ENCODE measurements around the gene TRAF5.

The TRAF5 gene

DNA sequence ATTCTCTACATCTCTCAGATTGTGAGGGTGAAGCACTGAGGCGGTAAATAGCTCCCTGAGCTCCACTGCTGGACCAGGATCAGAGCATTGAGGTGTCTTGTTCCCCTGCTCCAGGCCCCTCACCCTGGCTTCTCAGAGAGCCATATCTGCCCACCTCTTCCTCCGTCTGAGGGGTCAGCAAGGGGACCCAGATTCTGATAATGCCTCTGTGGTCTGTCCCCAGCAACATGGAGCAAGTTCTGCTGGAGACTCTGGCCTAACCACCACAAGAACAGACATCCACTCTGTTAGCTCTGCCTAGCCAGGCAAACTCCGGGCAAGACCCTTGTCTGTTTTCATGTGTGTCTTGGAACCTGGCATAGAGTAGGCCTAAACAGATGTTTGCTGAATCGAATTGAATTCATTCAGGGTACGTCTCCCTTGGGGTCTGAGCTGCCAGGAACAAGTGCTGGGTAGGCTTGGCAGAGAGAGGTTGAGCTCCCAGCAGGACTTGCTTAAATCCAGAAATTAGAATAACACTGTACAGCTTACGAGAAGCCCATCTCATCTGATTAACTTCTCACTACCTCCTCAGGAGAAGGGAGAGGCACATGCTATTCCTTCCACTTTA, 2.3 kb downstream of the TRAF5 start:
- DNase-seq: no peak

DNA sequence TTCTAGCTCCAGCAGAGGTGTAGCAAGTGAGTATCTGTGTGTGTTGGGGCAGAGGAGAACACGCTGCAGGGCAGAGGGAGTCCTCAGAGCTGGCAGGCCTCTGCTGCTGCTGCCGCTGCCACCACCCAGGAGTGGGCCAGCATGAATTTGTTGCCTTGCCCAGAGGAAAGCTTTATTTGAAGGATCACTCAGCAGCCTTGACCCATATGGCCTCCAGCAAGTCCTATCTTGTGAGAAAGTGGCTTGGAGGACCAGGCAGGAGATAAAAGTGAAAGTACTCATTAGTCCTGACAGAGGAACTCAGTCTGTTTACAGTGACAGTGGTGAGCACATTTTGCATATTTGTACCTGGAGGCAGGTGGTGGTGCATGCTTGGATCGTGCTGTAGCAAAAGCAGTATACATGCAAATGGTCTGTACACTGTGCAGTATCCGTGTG, 3.1 kb downstream of the TRAF5 start:
- DNase-seq: no peak

DNA sequence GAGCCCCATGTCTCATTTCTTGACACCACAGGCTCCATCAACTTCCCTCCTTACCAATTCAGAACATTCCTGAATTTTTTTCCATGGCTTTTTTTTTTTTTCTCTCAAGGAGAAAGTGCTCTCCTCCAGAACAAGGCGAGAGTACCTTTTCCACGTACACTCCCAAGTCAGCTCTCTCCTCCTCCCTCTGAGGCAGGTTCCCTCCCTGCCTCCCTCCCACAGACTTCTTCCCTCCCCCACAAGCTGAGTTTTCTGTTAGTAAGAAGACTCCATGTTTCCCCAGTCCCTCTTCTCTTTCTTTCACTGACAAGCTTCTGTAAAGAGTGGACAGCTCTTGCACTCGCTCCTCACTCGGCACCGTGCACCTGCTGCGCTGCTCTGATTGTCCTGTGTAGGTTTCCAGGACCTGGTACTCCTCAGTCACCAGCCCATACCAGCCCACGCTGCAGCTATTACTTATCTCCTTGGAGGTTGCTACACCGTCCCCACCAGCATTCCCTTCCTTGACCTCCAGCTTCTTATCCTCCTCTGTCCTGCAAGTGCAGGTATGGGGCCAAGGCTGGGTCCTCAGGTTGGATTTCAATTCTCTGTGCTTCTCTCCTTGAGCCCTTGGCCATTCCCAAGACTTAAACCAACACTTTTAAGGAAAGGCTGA, 3.8 kb downstream of the TRAF5 start:
- no peak for DNase-seq

DNA sequence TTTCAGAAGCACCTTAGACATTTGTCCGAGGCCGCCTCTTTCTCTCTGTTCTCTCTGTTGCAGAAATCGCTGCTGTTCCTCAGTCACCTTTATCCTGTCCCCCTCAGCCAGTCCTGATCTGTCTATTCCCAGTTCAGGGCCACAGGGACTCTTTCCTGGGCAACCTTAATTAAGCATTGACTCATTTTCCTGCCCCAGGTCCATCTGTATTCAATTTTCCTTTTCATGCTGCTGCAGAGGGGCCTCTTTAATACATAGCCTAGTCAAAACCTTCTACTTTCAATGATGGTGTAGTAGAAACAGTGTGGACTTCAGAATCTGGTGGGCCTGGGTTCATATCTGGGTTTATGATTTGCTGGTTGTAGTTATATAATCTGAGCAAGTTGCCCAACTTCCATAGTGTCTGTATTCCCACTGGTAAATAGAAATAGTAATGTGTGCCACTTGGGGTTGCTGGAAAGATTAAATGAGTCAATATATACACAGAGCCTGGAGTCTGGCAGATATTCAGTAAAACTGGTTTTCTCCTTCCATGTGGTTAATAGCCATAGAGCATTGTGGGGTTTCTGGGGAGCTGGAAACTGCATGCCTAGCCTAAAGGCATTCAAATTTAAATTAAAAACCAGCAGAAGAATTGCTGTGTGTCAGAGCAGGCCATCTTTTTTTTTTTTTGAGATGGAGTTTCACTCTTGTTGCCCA, 4.5 kb downstream of the TRAF5 start:
- no peak for DNase-seq

DNA sequence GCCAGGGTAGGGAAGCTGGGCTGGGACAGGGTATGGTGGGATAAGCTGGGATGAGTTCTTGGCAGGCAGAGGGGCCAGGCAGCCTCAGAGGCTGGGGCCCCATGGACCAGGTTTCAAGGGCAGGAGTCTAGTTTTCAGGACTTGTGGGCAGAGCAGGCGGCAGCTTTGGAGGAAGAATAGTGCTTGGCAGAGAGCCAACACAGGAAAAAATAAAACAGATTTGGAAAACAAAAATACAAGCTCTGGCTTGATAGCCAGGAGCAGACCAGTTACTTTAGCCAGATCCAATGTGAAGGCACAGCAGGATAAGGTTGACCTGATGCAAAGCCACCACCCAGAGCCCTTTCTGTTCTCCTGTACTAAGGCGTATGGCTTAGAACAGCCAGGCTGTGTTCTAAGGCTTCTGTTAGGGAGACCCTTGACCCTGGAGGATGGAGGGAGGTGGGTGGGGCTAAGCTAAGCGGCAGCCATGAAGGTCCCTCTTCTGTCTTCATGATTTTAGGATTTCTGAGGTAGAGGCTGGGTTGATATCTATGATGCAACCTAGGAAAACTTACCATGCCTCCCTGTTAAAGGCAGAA, 5.5 kb downstream of the TRAF5 start:
- no peak for DNase-seq

DNA sequence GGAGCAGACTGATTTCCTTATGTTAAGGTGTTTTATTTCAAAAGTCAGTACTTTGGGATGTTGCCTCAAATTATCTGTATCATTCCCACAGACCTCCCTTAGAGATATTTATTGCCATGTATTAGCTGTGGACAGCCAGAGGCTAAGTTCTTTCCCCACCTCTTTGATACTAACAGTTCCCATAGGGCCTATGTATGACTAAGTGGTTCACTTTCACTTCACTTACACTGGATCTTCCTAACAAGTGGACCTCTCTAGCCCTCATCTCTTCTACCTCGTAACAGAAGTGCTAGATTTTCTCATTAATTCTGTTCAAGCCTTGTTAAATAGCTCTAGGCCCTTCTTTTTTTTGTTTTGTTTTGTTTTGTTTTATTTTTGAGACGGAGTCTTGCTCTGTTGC, 6.2 kb downstream of the TRAF5 start:
- DNase-seq: no peak

DNA sequence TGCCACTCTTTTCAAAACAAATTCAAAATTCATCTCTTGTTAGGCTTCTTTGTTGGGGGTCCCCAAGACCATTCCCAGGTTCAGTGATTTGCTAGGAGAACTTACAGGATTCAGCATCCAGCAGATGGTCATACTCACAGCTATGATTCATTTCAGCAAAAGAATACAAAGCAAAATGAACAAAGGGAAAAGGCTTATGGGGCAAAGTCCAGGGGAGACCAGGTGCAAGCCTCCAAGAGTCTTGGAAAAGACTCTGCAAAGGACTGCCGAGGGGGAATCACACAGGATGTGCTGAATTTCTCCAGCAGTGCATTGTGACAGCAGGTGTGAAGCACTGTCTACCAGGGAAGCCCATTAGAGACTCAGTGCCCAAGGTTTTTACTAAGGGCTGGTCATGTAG, 7.3 kb downstream of the TRAF5 start:
- no peak for DNase-seq

DNA sequence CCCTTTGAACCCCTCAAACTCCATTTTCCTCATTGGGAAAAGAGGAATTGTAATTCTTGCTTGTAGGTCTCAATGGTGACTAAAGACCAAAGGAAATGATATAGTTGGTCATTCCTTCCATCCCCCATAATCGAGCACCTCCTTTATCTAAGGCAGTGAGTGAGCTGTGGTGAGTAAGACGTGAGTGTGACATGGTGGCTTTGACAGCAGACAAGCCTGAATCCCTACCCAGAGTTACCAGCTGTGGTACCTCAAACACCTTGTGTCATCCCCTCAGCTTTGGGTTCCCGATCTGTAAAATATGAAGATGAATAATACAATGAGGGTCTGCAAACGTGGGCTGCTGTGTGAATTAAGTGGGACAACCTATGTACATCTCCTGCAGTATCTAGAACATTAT, 8.4 kb downstream of the TRAF5 start:
- DNase-seq: no peak

DNA sequence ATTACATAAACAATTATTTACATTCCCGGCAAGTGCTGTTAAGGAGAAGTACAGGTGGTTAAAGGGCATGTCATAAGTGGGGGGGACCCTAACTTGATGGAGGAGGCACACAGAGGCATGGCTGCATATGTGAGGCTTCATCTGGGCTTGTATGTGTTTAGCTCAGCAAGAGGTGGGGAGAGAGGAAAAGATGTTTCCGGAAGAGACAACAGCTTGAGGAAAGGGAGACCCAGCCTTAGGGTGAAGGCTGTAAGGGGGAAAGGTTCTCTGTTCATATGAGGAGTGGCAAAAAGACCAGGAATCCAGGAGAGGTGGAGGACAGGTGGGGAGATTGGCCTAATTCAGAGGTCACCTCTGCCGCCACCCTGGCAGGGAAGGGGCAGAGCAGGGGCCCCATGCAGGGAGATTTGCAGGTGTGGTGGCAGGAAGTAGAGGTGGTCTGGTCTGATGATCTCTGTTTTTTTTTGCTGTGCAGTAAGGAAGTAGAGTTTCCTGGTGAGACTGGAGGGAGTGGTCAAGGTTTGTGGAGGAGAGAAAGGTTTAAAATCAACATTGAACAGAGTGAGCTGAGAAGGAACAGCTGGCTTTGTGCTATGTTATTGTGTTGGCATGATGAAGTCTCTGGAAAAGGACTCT, 9.0 kb downstream of the TRAF5 start:
- no peak for DNase-seq

DNA sequence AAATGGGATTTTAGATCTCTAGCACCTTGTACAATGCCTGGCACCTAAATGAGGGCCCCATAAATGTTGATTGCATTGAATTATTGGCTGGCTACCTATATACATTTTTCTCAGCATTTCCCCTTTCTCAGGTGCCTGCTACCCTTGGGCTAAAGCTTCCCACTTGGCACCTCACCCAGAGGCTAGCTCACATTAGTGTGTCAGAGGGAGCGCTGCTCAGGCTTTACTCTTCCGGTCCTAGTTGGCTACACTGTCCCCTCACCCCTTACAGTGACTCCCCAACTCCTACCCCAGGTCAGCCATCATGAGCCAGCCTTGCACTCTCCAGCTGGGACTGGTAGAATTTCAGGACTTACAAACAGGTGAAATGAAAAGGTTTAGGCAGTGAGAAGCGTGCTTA, 9.5 kb downstream of the TRAF5 start:
- no peak for DNase-seq

DNA sequence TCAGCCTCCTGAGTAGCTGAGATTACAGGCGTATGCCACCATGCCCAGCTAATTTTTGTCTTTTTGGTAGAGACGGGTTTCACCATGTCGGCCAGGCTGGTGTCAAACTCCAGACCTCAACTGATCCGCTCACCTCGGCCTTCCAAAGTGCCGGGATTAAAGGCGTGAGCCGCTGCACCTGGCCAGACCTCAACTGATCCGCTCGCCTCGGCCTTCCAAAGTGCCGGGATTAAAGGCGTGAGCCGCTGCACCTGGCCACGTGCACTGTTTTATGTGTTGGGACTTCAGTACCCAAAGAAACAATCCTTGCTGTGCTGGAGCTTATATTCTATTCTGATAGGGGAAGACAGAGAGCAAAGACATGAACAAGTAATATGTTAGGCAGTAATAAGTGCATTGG, 10.1 kb downstream of the TRAF5 start:
- DNase-seq: no peak

DNA sequence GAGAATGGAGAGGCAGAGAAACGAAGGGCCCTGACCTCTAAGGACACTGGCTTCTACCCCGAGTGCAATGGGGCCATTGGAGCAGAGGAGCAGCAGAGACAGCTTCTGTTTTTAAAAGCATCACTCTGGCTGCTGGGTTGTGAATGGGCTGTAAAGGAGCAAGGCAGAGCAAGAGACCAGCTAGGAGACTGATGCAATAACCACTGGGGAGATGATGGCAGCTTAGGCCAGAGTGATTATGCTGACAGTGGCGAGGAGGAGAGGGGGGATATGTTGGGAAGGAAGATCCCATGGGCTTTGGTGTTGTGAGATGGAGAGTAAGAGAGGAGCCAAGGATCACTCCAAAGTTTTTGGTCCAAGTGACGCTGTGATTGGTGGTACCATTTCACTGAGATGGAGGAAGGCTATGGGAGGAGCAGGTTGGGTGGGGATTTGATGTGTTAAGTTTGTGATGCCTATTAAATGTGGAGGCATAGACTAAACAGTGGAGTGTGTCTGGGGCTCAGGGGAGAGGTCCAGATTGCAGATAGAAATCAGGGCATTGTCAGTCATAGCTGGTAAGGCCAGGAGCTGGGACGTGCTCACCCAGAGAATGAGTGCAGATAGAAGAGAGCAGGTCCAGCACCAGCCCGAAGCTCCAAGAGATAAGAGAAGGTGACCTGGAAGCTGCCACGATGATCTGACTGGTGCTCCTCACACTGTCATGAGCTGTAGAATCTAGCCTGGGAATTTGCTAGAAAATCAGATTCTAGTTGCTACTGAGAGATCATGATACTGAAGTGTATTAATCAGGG, 11.0 kb downstream of the TRAF5 start:
- DNase-seq: no peak

DNA sequence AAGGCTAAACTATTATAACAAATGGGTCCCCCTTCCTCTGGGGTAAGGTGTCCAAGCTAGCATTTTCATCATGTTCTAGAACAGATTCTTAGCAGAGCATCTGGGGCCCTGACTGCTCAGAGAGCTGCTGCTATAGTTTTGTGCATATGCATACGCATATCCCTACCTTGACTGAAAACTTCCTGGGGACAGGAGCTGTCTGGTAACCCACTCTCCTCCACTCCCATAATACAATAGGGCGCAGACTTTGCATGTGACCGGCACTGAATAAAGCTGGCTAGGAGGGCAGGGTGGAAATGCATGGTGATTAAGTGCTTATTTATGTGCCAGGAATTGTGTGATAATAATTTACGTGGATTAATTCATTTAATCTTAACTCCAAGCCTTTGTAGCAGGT, 11.6 kb downstream of the TRAF5 start:
- no peak for DNase-seq

DNA sequence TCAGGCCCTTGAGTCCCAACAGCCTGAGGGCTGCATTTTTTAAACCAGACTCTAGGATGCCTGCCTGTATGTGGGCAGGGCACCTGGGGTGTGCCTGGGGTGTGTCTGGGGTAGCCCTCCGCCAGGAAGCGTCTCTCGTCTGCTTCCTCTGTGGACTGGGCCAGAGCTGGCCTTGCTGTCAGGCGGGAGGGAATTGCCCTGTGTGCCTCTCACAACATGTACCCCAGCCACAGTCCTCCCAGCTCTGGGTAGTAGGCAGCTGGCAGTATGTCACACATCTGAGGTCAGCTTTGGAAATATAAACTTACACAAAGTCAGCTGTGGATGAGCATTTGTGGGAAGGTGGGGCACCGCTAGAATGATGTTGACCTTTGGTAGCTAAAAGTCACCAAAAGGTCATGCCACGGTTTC, 13.0 kb downstream of the TRAF5 start:
- no peak for DNase-seq

DNA sequence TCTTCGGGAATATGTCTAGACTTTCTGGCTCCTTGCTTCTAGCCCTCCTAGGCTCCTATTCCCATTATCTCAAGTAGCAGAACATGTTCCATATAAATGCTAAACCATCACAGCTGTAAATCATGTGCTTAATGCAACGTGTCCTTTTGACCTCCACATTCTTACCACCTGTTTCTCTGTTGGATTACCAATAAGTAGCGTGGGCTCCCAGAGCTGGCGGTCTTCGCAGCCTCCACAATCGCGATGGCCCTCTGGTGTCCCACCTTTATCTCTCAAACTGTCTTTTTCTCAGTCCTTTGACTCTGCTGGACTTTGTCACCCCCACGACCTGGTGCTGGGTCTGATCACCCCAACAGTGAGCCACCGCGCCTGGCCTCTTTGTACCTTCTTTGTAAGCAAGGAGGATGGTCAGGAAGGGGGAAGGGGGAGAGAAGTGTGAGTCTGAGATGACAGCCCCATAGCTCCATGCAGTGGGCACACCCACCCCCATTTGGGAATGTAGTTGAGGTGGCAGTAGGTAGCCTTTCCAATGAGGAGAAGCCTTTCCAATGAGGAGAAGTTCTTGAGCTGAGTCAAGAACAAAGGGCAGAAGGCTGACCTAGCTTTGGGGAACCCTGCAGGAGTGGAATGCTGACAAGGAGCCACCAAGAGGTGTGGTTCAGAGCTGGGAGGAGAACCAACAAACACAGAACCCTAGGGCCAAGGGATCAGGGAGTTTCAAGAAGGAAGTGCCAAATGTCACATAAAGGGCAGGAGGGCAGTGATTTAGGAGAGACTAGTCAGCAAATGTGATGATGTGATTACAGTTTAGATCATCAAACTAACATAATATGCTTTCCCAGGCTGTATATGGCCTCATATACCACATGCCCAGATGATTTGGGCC, 14.2 kb downstream of the TRAF5 start:
- DNase-seq: no peak

DNA sequence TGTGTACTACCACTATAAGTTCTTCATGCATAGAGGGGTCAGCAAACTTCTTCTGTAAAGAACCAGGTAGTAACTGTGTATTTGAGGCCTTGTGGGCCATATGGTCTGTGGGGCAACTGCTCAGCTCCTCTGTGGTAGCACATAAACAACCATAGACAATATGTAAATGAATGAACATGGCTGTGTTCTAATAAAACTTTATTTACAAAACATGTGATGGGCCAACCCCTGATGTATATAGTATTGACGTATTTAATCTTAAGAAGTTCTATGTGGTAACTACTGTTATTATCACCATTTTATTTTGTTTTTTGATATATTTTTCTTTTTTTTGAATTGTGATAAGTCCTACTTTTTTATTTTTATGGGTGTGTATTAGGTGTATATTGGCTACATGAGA, 15.4 kb downstream of the TRAF5 start:
- DNase-seq: no peak

DNA sequence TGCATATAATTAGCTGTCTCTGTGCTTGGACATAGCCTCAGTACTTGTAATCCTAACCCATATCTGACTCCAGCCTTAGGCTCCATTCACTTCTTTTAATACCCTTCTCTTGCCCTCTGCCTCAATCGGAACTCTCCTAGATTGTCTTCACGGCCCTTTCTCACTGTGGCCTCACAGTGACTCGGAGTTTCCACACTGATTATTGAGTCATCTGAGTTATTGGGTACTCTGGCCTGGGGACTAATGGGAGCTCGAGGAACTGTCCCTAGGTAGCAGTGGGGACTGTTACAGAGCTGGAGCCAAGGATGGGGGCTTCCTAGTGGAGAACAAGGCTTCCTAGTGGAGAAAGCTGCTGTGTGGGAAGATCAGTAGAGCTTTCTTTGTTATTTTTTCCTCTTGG, 17.0 kb downstream of the TRAF5 start:
- no peak for DNase-seq

DNA sequence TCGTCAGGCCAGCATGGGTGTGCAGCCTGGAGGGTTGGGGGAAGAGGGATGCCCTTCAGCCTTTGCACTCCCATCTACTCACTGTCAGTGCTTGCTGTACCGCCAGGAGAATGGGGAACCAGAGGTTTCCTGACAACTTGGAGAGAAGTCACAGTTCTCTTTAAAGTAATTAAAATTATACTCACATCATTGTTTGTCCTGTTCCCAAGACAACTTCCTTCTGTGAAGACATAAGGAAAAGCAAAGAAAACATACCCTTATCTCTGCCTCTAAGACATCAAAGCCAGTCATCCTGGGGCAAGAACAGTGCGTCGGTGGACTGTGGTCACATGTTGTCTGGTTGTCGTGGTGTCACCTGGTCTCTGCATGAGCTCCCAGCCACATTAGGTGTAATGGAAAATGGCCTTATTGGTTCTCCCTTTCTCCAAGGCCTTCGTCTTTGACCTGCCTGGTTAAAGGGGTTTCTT, 17.6 kb downstream of the TRAF5 start:
- no peak for DNase-seq

DNA sequence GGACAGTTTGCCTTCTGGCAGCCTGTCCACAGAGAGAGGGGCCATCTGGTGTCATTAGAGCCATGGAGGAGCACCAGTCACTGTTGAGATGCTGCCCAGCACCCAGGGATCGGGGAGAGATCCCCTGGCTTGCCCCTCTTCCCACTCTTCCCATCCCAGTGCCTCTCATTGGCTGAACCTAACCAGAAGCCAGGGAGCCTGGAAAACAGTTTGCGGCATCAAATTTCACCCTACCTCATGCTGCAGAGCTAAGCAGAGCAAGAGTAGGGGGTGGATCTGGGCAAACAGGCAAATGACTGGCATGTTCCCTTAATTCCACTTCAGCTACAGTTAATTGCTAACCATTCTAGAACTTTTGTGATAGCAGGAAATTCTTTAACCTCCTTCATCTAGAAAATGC, 19.1 kb downstream of the TRAF5 start:
- peak; percentile 55 for DNase-seq

DNA sequence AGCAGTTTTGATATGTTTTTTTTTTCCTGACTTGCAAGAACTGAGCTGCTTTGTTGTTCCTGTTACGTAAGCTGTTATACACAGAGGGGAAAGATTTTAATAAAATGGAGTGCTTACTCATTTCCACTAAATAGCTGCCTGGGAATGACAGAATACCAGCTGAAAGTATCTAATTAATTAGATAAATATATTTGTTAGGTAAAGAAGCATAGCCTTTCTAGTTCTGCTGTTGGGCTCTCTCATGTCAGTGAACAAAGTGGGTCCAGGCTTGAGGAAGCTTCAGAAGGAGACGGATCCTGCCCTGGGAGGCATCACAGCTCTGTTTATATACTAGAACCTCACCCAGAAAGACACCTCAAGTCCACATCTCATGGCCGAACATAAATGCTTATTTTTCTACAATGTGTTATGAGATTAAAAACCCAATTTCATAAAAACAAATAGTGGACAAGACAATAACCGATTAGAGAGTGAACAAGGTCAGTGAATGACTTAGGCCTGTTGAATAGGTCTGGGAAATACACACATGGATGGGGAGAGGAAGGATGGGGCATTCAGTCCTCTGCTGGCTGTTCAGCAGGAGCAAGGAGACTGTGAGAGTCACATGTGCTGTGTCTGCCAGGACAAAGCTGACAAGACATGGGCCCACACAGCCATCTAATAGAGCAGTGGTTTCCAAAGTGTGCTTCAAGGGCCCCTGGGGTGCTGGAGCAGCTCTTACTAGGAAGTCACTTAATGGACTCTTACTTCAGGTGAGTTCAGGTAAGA, 20.6 kb downstream of the TRAF5 start:
- peak; percentile 25 for DNase-seq

DNA sequence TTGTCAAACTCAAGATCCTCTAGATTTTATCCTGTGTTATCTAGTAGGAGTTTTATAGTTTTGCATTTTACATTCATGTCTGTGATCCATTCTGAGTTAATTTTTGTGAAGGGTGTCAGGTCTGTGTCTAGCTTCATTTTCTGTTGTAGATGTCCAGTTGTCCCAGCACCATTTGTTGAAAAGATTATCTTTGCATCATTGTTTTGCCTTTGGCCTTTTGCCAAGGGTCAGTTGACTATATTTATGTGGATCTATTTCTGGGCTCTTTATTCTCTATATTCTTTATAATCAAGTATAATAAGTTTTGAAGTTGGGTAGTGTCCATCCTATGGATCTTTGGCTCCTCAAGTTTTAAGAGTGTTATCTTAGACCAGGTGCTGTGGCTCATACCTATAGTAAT, 21.9 kb downstream of the TRAF5 start:
- DNase-seq: no peak

All from NCI-H510A (cell line).